DMS153 treated with DMSO at 0.1 percent for 48 hours (cell line): ENCODE measurements around the gene CFAP299.

Source experiments
- DNase-seq: peaks from one replicate; lab custom pipeline; 2025; ENCODE audit not compliant: unreplicated experiment; lab: John Stamatoyannopoulos, UW

The CFAP299 gene

DNA sequence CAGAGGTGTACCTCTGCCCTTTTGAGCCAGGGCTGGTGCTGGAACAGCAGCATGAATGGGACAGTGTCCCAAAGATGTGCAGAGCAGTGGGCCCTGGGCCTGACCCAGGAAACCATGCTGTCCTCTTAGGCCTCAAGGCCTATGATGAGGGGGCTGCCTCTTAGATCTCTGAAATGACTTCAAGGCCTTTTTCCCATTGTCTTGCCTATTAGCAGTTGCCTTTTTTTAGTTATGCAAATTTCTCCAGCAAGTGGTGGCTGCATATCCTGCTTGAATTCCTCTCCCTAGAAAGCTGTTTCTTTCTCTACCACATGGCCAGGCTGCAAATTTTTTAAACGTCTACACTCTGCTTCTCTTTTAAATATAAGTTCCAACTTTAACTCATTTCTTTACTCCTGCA, 160.3 kb downstream of the CFAP299 start:
- no peak for DNase-seq

DNA sequence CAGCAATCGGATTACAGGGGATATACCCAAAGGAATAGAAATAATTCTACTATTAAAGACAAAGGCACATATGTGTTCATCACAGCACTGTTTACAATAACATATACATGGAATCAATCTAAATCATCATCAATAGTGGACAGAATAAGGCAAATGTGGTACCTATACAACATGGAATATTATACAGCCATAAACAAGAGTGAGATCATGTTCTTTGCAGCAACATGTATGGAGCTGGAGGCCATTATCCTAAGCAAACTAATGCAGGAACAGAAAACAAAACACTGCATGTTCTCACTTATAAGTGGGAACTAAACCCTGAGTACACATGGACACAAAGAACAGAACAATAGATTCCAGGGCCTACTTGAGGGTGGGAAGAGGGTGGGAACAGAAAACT, 163.2 kb downstream of the CFAP299 start:
- no peak for DNase-seq

DNA sequence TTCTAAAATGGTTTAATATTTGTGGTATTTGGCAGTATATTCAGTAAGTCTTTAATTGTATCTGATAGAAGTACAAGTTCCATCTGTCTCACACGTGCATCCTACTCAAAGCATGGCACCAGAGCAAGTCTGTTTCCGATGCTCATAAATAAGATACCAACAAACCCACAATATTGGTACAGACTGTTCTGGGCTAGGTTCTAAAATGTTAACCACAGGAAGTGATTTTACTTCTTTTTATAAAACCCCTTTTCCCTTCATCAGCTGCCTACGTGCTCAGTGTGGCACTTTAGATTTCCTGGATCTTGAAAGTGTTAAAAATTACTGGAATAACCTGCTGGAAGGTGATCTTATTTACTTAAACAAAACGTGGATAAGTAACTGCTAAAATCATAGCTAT, 165.1 kb downstream of the CFAP299 start:
- DNase-seq: no peak

DNA sequence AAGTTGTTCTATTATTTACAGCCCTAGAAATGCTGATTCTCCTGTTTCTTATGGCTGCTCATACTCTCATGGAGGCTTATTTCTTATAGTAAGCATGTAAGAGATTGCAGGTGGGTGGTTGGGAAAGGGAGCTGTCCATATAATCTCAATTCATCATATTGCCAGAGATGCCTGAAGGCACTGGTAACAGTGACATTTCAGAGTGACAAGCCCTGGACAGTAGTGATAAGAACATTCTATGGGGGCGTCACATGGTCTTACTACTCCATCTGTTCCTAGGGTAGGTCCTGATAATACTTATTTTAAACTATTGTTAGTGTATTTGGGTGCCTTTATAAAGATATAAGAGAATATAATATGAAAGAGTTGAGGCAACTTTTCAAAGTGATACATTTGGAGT, 171.5 kb downstream of the CFAP299 start:
- DNase-seq: no peak

DNA sequence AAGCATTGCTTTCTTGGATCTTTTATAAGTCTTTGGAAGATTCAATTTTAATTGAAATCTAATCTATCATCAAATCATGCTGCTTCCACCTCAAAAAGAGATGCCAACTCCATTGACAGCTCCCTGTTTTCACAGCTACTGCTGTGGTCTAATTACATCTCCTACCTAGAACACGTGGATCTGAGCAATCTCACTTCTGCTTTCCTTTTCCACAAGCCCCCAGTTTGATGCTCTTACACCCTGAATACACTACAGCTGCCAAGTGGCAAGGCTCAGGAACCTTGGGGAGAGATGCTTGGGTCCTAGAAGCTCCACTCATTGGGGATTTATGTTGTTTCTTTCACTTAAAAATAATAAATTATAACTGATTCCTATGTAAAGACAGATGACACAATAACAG, 172.0 kb downstream of the CFAP299 start:
- no peak for DNase-seq

DNA sequence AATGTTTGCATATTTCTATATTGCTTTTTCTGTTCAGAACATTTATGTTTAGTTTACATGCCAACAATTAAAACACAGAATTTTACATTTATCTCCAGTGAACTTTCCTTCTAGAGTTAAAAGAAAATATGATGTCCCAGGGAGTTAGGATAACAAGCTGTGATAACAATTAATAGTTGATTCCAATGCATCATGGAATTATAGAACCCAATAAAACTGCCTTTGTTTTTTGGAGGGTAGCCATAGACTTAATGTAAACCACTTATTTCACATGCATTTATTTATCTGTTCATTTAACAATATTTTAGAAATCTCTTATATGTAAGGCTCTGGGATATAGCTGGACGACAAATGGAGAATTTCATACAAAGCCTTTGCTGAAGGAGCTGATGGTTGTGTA, 180.0 kb downstream of the CFAP299 start:
- DNase-seq: no peak

DNA sequence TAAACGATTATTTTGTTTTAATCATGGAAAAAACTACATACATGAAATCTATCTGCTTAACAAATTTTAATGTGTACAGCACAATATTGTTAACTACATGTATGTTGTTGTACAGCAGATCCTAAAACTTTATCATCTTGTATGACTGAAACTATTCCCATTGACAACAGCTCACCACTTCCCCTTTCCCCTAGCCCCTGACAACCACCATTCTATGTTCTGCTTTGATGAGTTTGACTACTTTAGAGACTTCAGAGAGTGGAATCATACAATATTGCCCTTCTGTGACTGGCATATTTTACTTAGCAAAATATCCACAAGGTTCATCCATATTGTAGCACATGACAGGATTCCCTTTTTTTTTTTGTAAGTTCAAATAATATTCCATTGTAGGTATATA, 185.9 kb downstream of the CFAP299 start:
- DNase-seq: no peak

DNA sequence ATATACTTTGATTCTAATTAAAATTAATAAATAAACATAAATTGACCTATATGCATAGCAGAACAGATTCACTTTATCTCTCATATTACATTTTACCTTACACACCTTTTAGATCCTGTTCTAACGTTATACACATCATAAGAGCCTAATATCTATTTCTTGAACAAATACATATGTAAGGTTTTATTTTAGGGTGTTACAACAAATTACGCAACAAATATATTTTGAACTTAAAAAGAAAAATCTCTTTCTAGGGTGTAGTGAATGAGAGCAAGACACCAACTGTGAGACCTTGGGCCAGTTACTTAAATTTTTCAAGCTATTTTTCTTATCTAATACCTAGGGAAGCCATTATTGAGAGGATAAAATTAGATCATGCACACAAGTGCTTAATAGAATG, 191.2 kb downstream of the CFAP299 start:
- no peak for DNase-seq

DNA sequence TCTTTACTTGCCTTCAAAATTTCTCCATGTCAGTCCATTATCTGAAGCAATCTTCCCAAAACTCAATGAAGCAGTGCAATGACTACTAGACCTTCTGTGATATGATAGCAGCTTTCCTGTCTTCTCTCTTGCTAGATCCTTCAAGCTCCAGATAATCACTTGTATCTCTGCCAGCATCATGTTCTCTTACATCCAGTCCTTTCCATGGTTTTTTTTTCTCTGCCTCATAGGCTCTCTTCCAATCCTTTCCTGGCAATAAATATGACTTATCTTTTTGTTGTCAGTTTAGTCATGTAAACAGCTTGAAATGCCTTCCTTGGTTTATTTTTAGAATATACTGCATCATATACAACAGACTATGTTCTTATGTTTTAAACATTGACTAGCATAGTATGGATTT, 193.5 kb downstream of the CFAP299 start:
- DNase-seq: no peak

DNA sequence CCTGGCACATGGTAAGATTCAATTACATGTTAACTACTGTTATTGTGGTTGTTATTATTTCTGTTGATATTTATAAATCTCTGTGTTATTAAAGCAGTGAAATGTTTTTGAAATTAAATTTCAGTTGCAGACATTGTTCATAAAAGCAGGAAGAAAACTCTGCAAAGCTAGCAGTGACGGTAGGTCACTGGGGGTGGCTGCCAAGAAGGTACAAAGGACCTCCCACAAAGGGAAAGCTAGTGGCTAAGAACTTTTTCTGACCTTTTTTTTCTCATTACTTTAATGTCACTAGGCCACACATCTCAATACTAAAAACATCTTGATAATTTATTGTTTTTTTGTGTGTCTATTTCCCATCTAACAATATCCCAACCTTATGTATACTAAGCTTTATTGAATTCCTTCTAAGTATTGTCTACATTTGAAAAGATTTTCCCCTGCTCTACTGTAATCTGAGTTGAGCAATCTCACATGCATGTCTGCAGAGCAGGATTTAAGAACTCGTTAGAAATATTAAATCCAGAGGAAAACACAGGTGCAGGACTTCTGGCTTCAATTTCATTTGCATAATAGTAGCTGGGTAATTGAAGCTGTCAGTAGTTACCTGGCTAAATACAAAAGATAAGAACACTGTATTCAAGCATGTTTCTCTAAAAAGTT, 197.3 kb downstream of the CFAP299 start:
- no peak for DNase-seq

DNA sequence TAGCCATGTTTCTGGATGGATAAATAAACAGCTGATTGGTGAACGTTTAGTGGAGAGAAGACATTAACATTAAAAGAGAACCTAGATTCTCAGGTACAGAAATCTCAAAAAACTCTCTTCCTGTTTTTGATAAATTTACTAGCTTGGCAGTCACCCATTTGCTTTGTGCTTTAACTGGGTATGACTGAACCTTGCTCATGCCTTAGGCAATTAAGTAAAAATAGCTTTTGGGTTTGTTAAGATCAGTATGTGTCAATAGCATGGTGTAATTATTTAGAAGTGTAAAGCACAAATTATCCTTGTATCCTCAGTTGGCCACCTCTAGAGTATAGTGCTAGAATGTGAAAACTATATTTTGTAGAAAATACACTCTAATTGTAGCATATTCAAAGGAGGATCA, 200.0 kb downstream of the CFAP299 start:
- no peak for DNase-seq

DNA sequence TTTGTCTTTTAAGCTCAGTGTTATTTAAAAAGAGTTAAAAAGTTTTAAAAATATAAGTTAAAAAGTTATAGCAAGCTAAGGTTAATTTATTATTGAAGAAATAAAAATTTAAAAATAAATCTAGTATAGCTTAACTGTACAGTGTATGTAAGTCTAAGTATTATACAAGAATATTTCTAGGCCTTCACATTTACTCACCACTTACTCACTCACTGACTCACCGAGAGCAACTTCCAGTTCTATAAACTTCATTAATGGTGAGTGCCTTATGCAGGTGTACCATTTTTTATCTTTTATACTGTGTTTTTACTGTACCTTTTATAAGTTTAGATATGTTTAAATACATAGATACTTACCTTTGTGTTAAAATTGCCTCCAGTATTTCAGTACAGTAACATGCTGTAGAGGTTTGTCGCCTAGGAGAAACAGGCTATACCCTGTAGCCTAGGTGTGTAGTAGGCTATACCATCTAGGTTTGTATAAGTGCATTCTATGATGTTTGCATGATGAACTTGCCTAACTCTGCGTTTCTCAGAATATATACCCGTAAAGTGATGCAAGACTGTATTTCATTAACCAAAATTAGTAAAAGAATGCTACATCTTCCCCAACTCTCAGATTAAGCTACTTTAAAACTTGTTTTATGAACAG, 202.9 kb downstream of the CFAP299 start:
- no peak for DNase-seq

DNA sequence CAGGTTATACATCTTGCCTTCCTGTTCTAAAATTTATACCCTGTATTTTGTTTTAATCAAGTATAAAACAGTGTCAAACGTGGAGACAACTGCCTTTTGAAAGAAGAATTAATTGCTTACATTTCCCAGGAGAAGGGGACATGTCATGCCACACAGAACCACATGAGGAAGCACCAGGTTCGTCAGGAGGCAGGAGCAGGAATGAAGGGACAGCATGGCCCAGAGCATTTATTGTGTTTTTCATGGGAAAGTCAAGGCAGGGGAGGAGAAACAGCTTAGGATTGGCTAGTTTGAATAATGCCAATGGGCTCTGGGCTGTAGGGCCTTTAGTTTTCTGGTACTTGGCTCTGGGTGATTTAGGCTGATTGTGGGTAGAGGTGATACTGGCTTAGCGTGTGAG, 203.7 kb downstream of the CFAP299 start:
- no peak for DNase-seq

DNA sequence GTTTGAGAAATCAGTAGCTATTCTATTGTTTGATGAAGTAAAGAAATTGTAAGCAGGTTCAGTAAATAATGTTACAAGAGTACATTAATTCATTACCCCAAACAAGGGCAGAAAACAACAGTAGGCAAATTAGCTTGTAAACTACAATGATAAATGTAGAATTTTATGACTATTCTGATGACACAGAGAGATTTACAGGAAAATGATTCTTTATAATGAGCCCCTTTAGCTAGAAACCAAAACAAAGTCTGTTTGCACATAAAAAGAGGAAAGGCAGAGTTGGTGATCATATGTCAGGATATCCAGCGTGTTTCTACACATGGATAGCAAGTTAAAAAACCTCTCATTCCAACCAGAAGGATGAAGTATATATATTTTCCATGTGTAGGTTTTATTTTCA, 204.8 kb downstream of the CFAP299 start:
- DNase-seq: no peak

DNA sequence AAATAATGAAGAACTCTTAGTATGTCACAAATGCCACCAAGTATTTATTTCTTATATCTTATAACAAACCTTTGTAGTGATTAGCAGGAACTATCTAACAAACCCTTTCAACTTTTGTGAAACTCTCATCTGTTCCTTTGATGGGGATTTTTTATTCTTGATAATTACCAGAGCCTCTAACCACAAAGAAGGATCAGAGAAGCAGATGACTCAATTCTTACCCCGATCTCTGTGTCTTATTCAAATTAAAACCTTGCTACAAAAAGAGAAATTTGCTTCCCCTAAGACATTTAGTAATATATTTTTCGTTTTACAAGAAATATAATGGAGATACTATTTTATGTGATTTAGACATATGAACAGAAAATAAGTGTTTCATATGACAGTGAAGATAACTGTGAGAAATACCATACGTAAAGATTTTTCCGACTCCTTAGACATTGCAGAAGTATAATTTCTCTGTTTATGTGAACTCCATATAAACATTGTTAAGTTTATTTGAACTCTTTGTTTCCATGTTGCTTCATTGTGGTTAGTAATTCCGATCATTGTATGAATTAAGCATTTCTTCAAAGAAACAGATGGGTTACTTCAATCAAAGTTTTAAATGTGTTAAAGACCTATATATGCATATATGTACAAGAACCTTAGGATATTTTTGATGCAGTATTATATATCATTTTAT, 205.4 kb downstream of the CFAP299 start:
- no peak for DNase-seq

DNA sequence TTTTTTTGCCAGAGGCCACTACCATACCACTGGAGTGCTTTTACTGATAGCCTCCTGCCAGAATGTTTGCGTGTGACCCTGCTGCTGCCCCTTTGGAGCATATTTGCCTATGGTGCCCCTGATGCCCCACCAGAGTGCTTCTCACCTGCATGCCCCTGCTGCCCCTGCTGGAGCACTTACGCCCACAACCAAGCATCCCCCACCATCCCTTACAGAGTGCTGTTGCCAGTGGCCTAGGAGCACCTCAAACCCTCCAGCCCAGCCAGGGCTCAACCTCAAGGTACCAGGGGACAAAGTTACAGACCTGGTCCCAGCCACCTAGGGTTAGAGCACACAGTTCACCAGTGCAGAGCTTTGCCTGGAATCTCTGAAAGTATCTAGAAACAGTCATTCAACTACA, 207.2 kb downstream of the CFAP299 start:
- DNase-seq: no peak

DNA sequence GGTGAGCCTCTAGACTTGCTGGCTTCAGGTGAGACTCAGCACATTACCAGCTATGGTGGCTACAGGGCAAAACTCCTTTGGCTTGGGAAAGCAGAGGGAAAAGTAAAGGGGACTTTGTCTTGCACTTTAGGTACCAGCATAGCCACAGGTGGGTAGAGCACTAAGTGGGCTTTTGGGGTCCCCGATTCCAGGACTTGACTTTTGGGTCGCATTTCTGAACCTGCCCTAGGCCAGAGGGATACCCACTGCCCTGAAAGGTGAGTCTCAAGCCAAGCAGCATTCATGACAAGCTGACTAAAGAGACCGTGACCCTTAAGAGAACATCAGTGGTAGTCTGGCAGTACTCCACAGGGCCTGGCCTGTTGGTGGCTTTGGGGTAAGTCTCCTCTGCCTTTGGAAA, 224.8 kb downstream of the CFAP299 start:
- no peak for DNase-seq

DNA sequence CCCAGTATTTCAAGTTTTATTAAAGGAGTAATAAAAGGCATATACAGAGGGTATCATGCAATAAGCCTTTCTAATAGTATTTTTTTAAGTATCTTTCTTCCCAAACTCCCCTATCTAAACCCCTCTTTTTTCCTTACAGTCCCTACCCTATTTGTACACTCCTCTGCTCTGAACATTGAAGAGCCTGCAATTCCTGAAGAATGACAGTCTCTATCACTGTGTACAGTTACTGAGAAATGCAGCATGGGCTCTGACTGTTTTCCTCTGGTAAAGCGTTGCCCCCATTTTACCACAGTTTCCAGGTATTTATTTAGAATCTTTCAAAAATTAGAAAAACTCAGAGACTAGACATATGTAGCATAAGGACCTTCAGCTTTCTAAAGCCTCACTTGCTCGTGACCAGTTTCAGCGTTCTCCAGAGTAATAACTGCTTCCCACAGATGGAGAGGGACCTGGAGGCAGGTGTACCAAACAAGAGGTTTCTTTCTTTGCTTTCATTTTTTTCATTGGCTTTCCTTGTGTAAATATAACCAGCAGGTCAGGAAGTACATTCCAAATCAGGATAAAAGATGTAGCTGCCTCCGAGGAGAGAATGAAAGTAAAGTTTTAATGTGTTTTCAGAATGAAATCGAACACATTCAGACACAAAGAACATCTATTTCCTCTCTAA, 230.8 kb downstream of the CFAP299 start:
- peak; percentile 76 for DNase-seq

DNA sequence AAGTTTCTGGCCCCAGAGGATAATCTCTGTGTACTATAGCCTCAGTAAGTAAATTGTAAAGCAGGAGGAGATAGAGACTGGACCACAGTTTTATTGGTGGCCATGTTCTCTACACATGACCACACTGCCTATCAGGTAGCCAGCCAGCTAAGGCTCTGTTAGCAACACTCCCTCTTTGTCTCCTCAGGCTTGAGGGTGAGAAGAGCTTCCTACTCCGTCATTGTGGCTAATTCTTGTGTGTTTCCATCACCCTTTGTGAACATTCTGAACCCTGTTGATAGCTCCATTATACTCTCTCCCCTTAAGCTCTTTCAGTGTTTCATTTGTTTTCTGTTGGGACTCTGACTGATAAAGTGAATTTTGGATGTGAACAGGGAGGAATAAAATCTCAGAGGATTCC, 233.4 kb downstream of the CFAP299 start:
- no peak for DNase-seq

DNA sequence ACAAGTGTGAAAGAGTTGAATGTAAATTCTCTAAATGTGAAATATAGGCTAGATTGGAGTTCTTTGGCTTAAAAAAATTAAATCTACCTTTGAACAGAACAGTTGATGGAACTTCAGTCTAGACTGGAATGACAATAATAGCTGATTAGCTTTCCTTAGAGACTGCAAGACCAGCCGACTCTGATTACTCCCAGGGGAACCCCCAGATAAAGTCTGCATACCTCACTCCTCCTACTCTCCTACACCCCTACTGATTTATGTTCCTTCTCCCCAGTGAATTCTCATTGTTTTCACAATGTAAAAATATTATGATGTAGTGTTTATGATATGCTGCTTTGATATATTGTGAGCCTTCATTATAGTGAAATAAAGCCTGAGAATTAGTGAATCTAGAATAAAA, 241.3 kb downstream of the CFAP299 start:
- DNase-seq: no peak

DNA sequence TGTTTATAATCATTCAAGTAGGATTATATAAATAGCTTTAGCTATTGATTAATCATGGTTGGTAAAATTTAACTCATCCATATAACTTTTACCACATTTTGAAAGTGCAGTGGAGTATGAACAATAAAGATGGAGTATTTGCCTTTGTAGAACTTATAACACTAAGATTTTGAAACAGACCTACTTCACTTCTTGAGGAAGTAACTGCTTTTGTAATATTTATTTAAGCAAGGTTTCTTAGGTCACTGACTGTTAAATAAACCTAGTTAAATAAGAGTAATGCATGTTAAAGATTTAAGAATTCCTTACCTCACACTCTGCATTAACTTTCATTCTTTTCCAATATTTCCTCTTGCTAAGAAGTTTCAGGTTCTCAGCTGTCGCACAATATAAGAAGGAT, 242.5 kb downstream of the CFAP299 start:
- no peak for DNase-seq

DNA sequence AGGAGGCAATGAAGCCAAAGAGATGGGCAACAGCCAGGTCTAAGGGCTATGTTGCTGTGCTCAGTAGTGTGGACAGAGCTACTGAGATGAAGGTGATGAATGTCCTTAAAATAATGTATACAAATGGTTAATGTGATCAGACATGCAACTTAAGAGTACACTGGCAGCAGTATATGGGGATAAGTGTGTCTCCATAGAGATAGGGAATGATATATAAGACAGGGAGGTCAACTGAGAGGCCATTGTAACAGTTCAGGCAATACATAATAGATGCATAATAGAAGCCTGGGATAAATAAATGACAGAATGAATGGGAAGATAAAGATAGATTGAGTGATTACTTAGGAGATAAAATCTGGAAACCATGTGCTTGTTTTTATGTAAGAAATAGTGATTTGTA, 250.0 kb downstream of the CFAP299 start:
- DNase-seq: peak; percentile 16
